GM12878 (cell line): ENCODE results near the gene ZNF543. TPM values are rescaled to one million over a fixed set of nuclear protein-coding genes. Genes with fewer than 3 reads are reported as not detected.

Experiments
- ATF2 ChIP-seq: IDR thresholded peaks from 2 replicates; pipeline ENCODE4 v1.6.1; 2012; ENCODE audit warnings: low read length, inconsistent platforms
- BMI1 ChIP-seq: fragments of 450-650 bp; IDR thresholded peaks from 2 replicates; pipeline ENCODE4 v1.6.1; 2016; ENCODE audit warnings: mild to moderate bottlenecking, moderate library complexity, borderline replicate concordance
- CTCF ChIP-seq, 3 experiments: IDR thresholded peaks in 2 of 3; conservative IDR thresholded peaks in 1 of 3; 2 replicates each; pipeline ENCODE4 v1.5.1; 2011; ENCODE audit warnings: low read depth in 3 of 3, low read length in 3 of 3, mild to moderate bottlenecking in 3 of 3, control low read depth in 2 of 3, moderate library complexity in 2 of 3, inconsistent platforms in 1 of 3, mixed read lengths in 1 of 3; ENCODE audit not compliant: control insufficient read depth in 2 of 3, insufficient read depth in 1 of 3; ENCODE audit errors: extremely low read depth in 1 of 3
- E4F1 ChIP-seq: fragments of 450-650 bp; IDR thresholded peaks from 2 replicates; pipeline ENCODE4 v1.6.1; 2018; ENCODE audit warnings: borderline replicate concordance, mild to moderate bottlenecking; ENCODE audit not compliant: partially characterized antibody
- EED ChIP-seq: sonication (generic); IDR thresholded peaks from 2 replicates; pipeline ENCODE4 v1.6.1; 2016; ENCODE audit warnings: antibody characterized with exemption, low read depth
- EZH2 ChIP-seq: IDR thresholded peaks from 2 replicates; pipeline ENCODE4 v1.6.1; 2012; ENCODE audit warnings: low read depth, mild to moderate bottlenecking, control low read depth, inconsistent platforms, low read length, borderline replicate concordance; ENCODE audit not compliant: control insufficient read depth
- FOS ChIP-seq: IDR thresholded peaks from 3 replicates; pipeline ENCODE4 v1.6.1; 2011; ENCODE audit warnings: borderline replicate concordance; ENCODE audit not compliant: insufficient read length; ENCODE audit errors: extremely low read depth
- HDAC2 ChIP-seq: fragments of 200-600 bp; sonication (generic); IDR thresholded peaks from 2 replicates; pipeline ENCODE4 v1.6.1; 2017
- IKZF2 ChIP-seq, 2 experiments: fragments of 450-650 bp; IDR thresholded peaks; 2 replicates each; pipeline ENCODE4 v1.6.1; 2017; ENCODE audit warnings: mild to moderate bottlenecking in 2 of 2, moderate library complexity in 2 of 2
- PBX3 ChIP-seq: IDR thresholded peaks from 2 replicates; pipeline ENCODE4 v1.6.1; 2011; ENCODE audit warnings: mild to moderate bottlenecking, low read depth, low read length, moderate library complexity; ENCODE audit not compliant: insufficient replicate concordance
- RELA ChIP-seq: fragments of 450-650 bp; IDR thresholded peaks from 2 replicates; pipeline ENCODE4 v1.8.0; 2014; ENCODE audit warnings: borderline replicate concordance; ENCODE audit not compliant: partially characterized antibody
- SMARCA5 ChIP-seq: fragments of 450-650 bp; IDR thresholded peaks from 2 replicates; pipeline ENCODE4 v1.6.1; 2017; ENCODE audit warnings: mild to moderate bottlenecking
- SREBF2 ChIP-seq: IDR thresholded peaks from 2 replicates; pipeline ENCODE4 v1.6.1; 2012; ENCODE audit warnings: mild to moderate bottlenecking, low read length
- TCF12 ChIP-seq: IDR thresholded peaks from 2 replicates; pipeline ENCODE4 v1.6.1; 2011; ENCODE audit warnings: low read depth, mild to moderate bottlenecking, low read length
- ZBTB40 ChIP-seq: fragments of 450-650 bp; IDR thresholded peaks from 2 replicates; pipeline ENCODE4 v1.6.1; 2016; ENCODE audit warnings: mild to moderate bottlenecking, moderate library complexity, borderline replicate concordance
- polyA plus RNA-seq, 11 experiments: library from polyadenylated mRNA; depleted of rRNA in 4 of 11; unstranded in 6 of 11; stranded (reverse) in 5 of 11; fragments of >200 nt; fragmentation: Nextera tagmentation in 4 of 11; fragmentation: Illumina TruSeq in 1 of 11; extraction: Ambion mirVana in 4 of 11; extraction: Trizol in 1 of 11; gene quantifications; 1 replicate in 1 of 11; 2 replicates in 10 of 11; pipeline versions ENCODE4 v1.2.1 to v1.2.3, GENCODE V29; 2011 to 2016; ENCODE audit warnings: inconsistent platforms in 2 of 11, missing spikeins in 2 of 11, low read depth in 1 of 11
- total RNA-seq, 4 experiments: library from RNA; depleted of rRNA in 3 of 4; stranded (reverse); fragments of >200 nt in 3 of 4; fragmentation: Illumina TruSeq in 1 of 4; extraction: Trizol in 1 of 4; gene quantifications; 2 replicates each; pipeline versions ENCODE4 v1.2.1 to v1.2.3, GENCODE V29; 2013 to 2021

Gene ZNF543
- total and polyA plus RNA-seq, 10 of the 15 experiments (the other 5 are each of a cell fraction or from before 2014, with no cell fraction given) = 0.53 to 9.0 (median 3.5) TPM

GRCh38 chr19:57320180-57321084 lies at the start of gene ZNF543 (continued):
- no peak for TF ChIP-seq PBX3
- TF ChIP-seq EZH2 = no peak
- no peak for TF ChIP-seq SMARCA5
- no peak for TF ChIP-seq TCF12
- 0 out of 2 replicates have a peak, but pooled peaks have one; percentile 33 for TF ChIP-seq SREBF2
- no peak for TF ChIP-seq RELA
- no peak for TF ChIP-seq HDAC2
- no peak for TF ChIP-seq CTCF (IDR thresholded peaks at IDR 0.05 in 2 of 3, conservative IDR thresholded peaks at IDR 0.05 in 1 of 3; ENCODE audit: control insufficient read depth in 2 of 3, extremely low read depth in 1 of 3, insufficient read depth in 1 of 3, low read depth in 3 of 3, low read length in 3 of 3)
- TF ChIP-seq EED = no peak
- no peak for TF ChIP-seq BMI1
- TF ChIP-seq IKZF2 (IDR thresholded peaks at IDR 0.05) = no peak; a peak in 1 of 4 replicates
- TF ChIP-seq FOS = no peak
- TF ChIP-seq ZBTB40 = peak; percentile 90
- TF ChIP-seq ATF2 = peak; percentile 31; the same call in 1 of the 2 replicates
- peak; percentile 35 for TF ChIP-seq E4F1
